Brain microvascular endothelial cell (primary cell): ENCODE results near the gene PLPPR3.

Source experiments
- DNase-seq: peaks from one replicate; pipeline ENCODE4 v3.0.0-alpha.2; 2020
- H3K27ac ChIP-seq: fragments of 250-450 bp; sonication (Bioruptor Pico); 2 replicates; pipeline ENCODE4 v1.5.1; 2020; ENCODE audit warnings: mild to moderate bottlenecking, moderate library complexity
- H3K27me3 ChIP-seq: fragments of 250-450 bp; sonication (Bioruptor Pico); replicated peaks from 2 replicates; pipeline ENCODE4 v1.5.1; 2020; ENCODE audit warnings: mild to moderate bottlenecking
- H3K36me3 ChIP-seq: fragments of 250-450 bp; sonication (Bioruptor Pico); replicated peaks from 2 replicates; pipeline ENCODE4 v1.5.1; 2020; ENCODE audit warnings: mild to moderate bottlenecking
- H3K4me3 ChIP-seq: 2 replicates; pipeline ENCODE4 v1.5.1; 2011; ENCODE audit warnings: low read depth, mild to moderate bottlenecking, control low read depth, low read length, moderate library complexity
- CTCF ChIP-seq: IDR thresholded peaks from 2 replicates; pipeline ENCODE4 v1.5.1; 2011; ENCODE audit warnings: low read depth, mild to moderate bottlenecking, moderate library complexity, low read length, control low read depth, inconsistent platforms; ENCODE audit errors: missing control alignments
- in situ Hi-C: cut with HindIII; loops from 2 replicates; pipeline ENCODE4 v1.10.0; 2017; ENCODE audit warnings: low sequenced_read_pairs, low pct_ligation_motif_present

PLPPR3 gene

GRCh38 chr19:791007-791566, 30.7 kb downstream of the PLPPR3 start:
- Histone ChIP-seq H3K36me3 (no peaks in the 10 kb centered on the region), H3K4me3 (no peak overlapping the region), H3K27me3 (no peaks in the 10 kb centered on the region), H3K27ac (no peak overlapping the region)
- TF ChIP-seq CTCF: no peak
- no peak for DNase-seq
- in situ Hi-C loops: no loop called here

- Histone ChIP-seq H3K27ac (no peak overlapping the region), H3K36me3 (no peaks in the 10 kb centered on the region), H3K4me3 (no peak overlapping the region), H3K27me3 (no peaks in the 10 kb centered on the region)
- DNase-seq: no peak
- no peak for TF ChIP-seq CTCF
- in situ Hi-C loops: no loop called here
Observed at GRCh38 chr19:789701-790060, 32.1 kb downstream of the PLPPR3 start.

- Histone ChIP-seq H3K27me3 (no peaks in the 10 kb centered on the region), H3K27ac (no peak overlapping the region), H3K4me3 (no peak overlapping the region), H3K36me3 (no peaks in the 10 kb centered on the region)
- in situ Hi-C loops: no loop called here
- TF ChIP-seq CTCF: no peak
- DNase-seq: no peak
Observed at GRCh38 chr19:788983-789700, 32.6 kb downstream of the PLPPR3 start.

GRCh38 chr19:788686-788982, 33.1 kb downstream of the PLPPR3 start:
- Histone ChIP-seq H3K27ac (no peak overlapping the region), H3K36me3 (no peaks in the 10 kb centered on the region), H3K27me3 (no peaks in the 10 kb centered on the region), H3K4me3 (no peak overlapping the region)
- TF ChIP-seq CTCF: no peak
- no peak for DNase-seq
- in situ Hi-C loops: no loop called here

DNA sequence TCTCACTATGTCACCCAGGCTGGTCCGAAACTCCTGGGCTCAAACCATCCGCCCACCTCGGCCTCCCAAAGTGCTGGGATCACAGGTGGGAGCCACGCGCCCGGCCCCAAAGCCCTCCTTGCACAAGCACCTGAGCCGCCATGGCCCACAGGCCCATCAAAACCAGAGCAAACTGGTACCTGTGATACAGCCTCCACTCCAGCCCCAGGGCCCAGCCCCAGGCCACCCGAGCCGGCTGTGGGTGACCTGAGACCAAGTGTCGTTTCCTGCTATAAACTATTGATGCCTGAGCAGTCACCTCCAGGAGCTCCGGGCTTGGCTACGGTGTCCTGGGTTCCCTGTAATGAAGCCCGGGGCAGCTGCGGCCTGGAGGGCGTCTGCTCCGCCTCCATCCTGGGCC, 34.2 kb downstream of the PLPPR3 start:
- in situ Hi-C loops: no loop called here
- no peak for DNase-seq
- H3K4me3 ChIP-seq: no peak overlapping the region
- H3K36me3 ChIP-seq: no peaks in the 10 kb centered on the region
- TF ChIP-seq CTCF: no peak
- no peaks in the 10 kb centered on the region for H3K27me3 ChIP-seq
- no peak overlapping the region for H3K27ac ChIP-seq

GRCh38 chr19:784541-784940, 37.2 kb downstream of the PLPPR3 start:
- Histone ChIP-seq H3K36me3 (no peaks in the 10 kb centered on the region), H3K27me3 (no peaks in the 10 kb centered on the region), H3K4me3 (no peak overlapping the region), H3K27ac (no peak overlapping the region)
- in situ Hi-C loops: no loop called here
- no peak for DNase-seq
- no peak for TF ChIP-seq CTCF
